NCI-H2029 (cell line): Measurements from ENCODE around the gene PELI1.
A peak's percentile ranks its signal among the peaks of the same experiment; 100 is the strongest.
"Not testable (repeated sequence)": the region's sequence is repeated elsewhere in the genome, so short reads cannot be mapped to it uniquely, and the experiment has no call there.

Experiments used
- DNase-seq: peaks from one replicate; lab custom pipeline; 2025; lab: John Stamatoyannopoulos, UW

Gene PELI1

DNA sequence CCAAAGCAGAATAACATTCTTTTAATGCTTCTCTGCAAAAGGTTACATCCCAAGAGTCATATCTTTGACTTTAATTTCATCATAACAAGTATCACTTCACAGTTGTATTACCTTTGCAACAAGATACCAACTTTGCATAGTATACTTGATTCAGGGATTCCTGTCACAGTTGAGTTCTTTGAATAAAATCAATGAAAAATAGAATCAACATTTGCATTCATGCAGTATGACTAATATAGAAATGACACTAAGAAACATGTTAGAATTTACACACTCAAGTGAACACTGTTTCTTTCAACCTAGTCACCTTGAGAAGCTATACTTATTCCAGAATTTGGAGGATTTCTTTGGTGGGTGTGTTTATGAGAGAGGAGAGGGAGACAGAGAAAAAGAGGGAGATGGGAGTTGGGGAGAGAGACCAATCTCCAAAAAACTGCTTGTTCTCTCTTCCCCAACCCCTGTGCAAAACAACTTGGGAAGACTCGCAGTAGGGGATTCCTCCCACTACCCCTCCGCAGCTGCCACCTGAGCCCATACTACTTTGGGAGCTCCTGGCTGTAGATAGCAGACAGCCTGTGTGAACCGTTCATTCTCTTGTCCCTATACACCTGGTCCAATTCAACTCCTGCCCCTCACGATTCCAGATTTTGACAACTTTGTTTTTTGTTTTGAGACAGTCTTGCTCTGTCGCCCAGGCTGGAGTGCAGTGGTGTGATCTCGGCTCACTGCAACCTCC, 57.7 kb downstream of the PELI1 start:
- no peak for DNase-seq

DNA sequence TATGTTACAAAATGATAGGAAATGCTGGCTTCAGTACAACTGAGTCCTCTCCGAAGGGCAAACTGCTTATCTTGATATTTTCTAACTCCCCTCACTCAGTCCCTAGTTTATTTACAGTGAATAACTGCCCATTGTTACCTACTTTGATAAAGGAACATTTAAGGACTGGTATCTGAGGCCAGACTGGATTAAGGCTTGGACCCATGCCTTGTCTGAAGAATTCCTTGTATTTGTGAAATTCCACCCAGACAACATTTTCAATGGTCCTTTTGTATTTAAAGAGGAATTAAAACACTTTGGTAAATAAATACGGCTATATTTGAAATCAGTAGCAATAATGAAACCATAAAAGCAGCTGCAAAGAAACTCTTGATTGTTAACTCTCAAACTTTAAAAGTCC, 58.3 kb downstream of the PELI1 start:
- DNase-seq: no peak

DNA sequence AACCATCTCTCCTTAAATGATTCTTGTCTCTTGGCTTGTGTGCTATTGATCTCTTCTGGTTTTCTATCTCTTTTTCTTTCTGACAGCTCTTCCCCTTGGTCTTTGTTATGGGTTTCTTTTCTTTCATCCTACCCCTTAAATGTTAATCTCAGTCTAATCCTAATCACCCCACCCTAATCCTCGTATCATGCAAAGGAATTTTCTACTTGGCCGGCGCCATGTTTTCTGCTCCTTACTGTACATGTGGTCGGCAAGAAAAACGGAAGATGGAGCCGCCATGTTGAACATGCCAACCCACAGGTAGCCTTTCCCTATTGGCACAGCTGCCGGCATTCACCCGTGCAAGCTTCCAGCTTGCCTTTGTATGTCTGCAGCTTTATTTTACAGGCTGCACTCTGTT, 63.2 kb downstream of the PELI1 start:
- DNase-seq: no peak

DNA sequence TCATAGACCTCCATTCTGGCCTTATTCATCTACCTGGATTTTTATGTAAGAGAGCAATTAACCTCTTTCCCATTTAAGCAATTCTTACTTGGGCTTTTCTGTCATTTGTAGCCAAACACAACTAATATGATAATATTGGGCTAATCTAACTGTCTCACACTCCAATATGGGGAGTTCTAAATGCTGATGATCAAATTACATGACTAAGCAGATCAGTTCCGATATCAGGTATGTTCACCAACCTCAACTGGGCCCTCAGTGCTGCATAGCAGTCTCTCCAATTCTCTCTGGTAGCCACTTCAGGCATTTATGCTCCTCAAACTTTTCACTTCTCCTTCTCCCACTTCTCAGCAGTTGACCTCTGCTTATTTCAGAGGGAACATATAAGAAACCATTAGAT, 64.0 kb downstream of the PELI1 start:
- DNase-seq: no peak

DNA sequence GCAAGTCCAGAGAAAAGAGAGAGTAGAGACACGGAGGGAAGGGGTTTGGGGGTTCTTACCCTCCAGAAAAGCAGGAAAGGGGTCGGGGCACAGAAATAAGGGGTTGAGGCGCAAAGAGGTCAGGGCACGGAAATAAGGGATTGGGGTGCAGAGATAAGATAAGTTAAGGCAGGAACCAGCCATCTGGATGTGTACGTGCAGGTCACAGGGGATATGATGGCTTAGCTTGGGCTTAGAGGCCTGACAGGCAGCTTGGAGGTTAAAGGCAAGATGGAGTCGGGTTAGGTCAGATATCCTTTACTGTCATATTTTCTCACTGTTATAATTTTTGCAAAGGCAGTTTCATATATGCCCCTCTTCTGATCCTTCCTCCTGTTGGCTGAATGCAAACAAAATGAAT, 64.5 kb downstream of the PELI1 start:
- not testable (repeated sequence) for DNase-seq

- not testable (repeated sequence) for DNase-seq
These were observed 67.4 kb downstream of the PELI1 start for GRCh38 chr2:64076828-64077227.

DNA sequence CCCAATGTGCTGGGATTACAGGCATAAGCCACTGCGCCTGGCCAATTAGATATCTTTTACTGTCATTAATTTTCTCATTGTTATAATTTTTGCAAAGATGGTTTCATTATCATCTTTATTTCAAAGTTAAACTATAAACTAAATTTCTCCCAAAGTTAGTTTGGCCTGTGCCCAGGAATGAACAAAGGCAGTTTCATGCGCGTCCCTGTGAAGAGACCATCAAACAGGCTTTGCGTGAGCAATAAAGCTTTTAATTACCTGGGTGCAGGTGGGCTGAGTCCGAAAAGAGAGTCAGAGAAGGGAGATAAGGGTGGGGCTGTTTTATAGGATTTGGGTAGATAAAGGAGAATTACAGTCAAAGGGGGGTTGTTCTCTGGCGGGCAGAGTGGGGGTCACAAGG, 69.6 kb downstream of the PELI1 start:
- not testable (repeated sequence) for DNase-seq

DNA sequence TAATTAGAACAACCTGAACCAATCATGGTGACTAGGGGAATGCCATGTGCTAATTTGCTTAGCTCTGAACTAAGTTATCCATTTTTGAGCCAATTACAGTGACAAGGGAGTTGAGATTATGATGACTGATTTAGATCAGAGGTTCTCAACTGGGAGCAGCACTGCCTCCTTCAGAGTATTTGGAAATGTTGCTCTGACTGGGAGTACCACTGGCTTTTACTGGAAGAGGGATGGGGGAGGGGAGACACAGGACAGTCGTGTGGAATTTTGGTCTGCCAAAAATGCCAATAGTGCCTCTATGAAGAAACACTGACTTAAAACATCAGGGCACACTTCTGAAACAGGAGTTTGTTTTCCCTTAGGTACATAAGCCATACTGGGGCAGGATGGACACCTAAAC, 76.9 kb downstream of the PELI1 start:
- no peak for DNase-seq

GRCh38 chr2:64065516-64065915, 78.7 kb downstream of the PELI1 start:
- DNase-seq: no peak

GRCh38 chr2:64063924-64064331, 80.3 kb downstream of the PELI1 start:
- peak; percentile 84 for DNase-seq

DNA sequence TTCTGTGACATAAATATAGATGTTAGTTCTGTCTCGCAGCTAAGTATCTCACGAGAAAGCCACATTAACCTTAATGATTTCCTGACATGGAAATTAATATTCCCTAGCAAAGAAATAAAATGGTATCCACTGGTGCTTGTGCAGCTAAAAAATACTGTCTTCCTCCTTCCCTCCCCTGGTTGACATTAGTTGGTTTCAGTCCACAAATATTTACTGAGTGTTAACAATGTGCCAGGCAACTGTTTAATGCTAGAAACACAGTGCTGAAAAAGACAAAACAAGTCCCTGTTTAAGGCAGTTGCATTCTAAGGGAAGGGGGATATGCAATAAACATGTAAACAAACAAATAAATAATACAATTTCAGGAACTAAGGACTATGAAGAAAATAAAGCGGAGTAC, 80.8 kb downstream of the PELI1 start:
- DNase-seq: peak; percentile 53

DNA sequence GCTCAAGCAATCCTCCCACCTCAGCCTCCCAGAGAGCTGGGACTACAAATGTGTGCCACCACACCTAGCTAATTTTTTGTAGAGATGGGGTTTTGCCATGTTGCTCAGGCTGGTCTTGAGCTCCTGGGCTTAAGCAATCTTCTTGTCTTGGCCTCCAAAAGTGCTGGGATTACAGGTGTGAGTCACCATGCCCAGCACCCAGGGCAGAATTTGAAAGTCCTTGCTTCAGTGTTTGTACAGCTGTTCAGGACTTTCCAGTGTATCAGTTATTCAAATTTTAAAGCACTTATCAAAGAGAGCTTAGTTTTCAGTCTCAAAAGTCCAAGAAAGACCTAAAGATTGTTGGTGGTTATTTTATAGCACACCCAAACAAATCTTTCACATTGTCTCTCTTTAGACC, 81.4 kb downstream of the PELI1 start:
- DNase-seq: no peak

- no peak for DNase-seq
These were observed 85.0 kb downstream of the PELI1 start for GRCh38 chr2:64059270-64059669.

DNA sequence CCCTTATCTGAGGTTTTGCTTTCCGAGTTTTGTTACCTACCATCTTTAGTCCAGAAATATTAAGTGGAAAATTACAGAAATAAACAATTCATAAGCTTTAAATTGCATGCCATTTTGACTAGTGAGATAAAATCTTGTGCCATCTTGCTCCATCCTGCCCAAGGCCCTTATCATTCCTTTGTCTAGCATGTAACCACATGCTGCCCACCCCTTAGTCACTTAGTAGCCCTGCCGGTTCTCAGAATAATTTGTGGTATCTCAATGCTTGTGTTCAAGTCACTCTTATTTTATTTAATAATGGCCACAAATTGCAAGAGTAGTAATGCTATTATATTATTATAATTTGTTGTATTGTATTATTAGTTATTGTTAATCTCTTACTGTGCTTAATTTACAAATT, 88.2 kb downstream of the PELI1 start:
- DNase-seq: no peak

DNA sequence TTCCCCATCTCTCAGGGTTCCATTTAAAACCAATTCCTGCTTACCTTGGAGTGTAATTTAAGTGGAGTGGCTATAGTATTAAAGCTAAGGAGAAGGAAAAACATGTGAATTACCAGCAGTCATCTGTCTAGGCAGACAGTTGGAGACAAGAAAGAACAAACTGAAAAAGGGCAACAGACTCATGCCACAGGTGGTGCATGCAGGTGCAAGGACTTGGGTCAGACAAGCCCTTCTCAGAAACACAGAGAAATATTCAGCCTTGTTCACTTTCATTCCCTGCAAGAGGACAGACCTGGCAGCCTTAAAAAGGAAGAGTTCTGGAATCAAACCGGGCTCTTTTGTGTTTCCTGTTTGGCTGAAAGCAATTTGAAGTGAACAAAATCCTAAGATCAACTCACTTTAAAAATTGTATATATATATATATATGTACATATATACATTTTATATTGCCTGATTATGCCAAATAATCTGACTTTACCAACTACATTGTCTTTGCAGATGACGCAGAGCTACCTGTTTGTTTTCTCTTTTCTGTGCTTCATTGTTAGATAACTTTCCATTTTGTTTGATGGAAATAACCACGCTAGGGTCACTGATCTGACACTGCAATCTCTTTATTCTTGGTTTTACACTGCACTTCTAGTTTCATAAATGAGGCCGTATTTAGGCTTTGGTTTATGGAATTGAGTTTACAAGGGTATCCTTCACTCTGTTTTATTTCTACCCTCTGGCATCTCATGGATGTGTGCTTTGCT, 89.9 kb downstream of the PELI1 start:
- DNase-seq: no peak

DNA sequence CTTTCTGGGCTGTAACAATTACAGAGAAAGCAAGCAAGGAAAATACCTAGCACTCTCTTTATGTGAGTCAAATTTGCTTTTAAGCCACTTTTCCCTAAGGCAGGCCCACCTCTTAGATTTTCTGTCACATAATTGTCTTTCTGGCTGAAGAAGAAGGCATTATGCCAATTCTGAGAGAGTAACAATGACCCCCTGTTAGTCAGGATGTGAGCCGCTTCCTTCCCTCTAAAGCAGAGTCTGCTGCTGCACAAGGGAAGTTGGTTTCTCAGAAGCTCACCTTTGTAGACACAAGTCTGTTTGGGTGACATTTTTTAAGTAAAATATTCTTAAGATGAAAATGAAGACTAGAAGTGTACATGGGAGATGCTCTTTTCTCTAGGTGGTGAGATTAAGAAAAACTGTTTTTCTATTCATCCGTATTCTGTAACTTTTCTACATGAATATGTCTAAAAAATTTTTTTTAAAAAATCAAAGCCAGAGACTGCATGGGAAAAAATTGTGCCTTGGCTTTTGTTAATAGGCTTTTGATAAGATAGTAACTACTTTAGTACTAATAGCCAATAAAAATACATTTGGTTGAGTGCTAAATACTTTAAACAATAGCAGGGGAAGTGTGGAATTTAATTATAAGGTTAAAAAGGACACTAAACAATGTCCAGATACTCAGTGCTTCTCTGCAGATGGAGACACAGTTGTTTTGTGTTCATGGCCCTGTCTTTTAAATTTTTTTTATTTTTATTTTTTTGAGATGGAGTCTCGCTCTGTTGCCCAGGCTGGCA, 91.6 kb downstream of the PELI1 start:
- DNase-seq: no peak

- DNase-seq: peak; percentile 51
These were observed 94.5 kb downstream of the PELI1 start for GRCh38 chr2:64049633-64050220.

DNA sequence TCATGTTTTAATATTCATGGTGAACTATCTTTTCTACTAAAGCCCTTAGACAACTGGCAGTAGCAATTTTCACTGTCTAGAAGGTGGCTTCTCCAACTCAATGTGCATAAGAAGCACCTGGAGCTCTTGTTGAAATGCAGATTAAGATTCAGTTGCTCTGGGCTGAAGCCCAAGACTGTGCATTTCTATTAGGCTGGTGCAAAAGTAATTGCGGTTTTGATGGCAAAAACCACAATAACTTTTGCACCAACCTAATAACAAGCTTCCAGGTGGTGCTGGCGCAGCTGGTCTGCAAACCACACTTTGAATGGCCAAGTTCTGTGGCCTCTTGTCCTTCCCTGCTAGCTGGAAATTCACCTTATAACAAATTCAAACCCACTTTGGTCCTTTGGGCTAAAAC, 98.3 kb downstream of the PELI1 start:
- no peak for DNase-seq
